OCI-LY7 (cell line): Measurements from ENCODE around the gene NME3. TPM values are rescaled to one million over a fixed set of nuclear protein-coding genes. Genes with fewer than 3 reads are reported as not detected.

Experiments used
- BruUV-seq: library from RNA; stranded (reverse); fragments of 400-500 nt; replicated peaks from 2 replicates; lab custom pipeline; 2021; lab: Mats Ljungman, UMichigan
- CTCF ChIA-PET: fragments of 300-600 bp; sonication (Branson Sonifier 250); formaldehyde crosslinking; loops from one replicate; lab custom pipeline; 2022; ENCODE audit warnings: antibody characterized with exemption; ENCODE audit not compliant: unreplicated experiment; lab: Charles Lee
- POLR2A ChIA-PET: fragments of 300-600 bp; sonication (Branson Sonifier 250); formaldehyde crosslinking; loops from one replicate; lab custom pipeline; 2022; ENCODE audit warnings: antibody characterized with exemption; lab: Charles Lee
- DNase-seq: peaks from one replicate; pipeline ENCODE4 v3.0.0-alpha.2; 2015; ENCODE audit warnings: low spot score
- H2AFZ ChIP-seq: fragments of 200-600 bp; sonication (generic), shearing (Covaris generic); 2 replicates; pipeline ENCODE4 v1.6.1; 2014; ENCODE audit warnings: mild to moderate bottlenecking, antibody characterized with exemption, low read length, moderate library complexity
- H3K27ac ChIP-seq: fragments of 200-600 bp; sonication (generic); 2 replicates; pipeline ENCODE4 v1.5.1; 2014; ENCODE audit warnings: mixed run types, low read depth, mild to moderate bottlenecking, moderate library complexity, low read length, inconsistent platforms; ENCODE audit not compliant: poor library complexity, severe bottlenecking
- H3K36me3 ChIP-seq: fragments of 200-600 bp; sonication (generic); 2 replicates; pipeline ENCODE4 v1.6.1; 2014; ENCODE audit warnings: mild to moderate bottlenecking, antibody characterized with exemption, low read length, moderate library complexity, mixed read lengths; ENCODE audit not compliant: insufficient read depth
- H3K4me1 ChIP-seq: fragments of 200-600 bp; sonication (generic); 2 replicates; pipeline ENCODE4 v1.5.1; 2014; ENCODE audit warnings: mild to moderate bottlenecking, low read length; ENCODE audit not compliant: insufficient read depth, poor library complexity, severe bottlenecking
- H3K4me2 ChIP-seq: fragments of 200-600 bp; sonication (generic); 2 replicates; pipeline ENCODE4 v1.6.1; 2014; ENCODE audit warnings: mild to moderate bottlenecking, low read length
- H3K4me3 ChIP-seq: fragments of 200-600 bp; sonication (generic); 2 replicates; pipeline ENCODE4 v1.5.1; 2014; ENCODE audit warnings: mild to moderate bottlenecking, low read depth, low read length; ENCODE audit not compliant: poor library complexity, severe bottlenecking
- H3K79me2 ChIP-seq: fragments of 200-600 bp; sonication (generic); 2 replicates; pipeline ENCODE4 v1.6.1; 2016; ENCODE audit warnings: low read depth, mild to moderate bottlenecking, low read length, moderate library complexity, mixed read lengths; ENCODE audit not compliant: insufficient read depth
- H3K9me2 ChIP-seq: fragments of 200-600 bp; sonication (generic); 2 replicates; pipeline ENCODE4 v1.6.1; 2016; ENCODE audit warnings: mild to moderate bottlenecking, low read length, mixed read lengths; ENCODE audit not compliant: insufficient read depth
- H3K9me3 ChIP-seq: fragments of 200-600 bp; sonication (generic); 2 replicates; pipeline ENCODE4 v1.6.1; 2014; ENCODE audit warnings: mild to moderate bottlenecking, mixed run types, low read length, mixed read lengths
- H4K20me1 ChIP-seq: fragments of 200-600 bp; sonication (generic); 2 replicates; pipeline ENCODE4 v1.6.1; 2014; ENCODE audit warnings: mild to moderate bottlenecking, antibody characterized with exemption, low read length, moderate library complexity, mixed read lengths; ENCODE audit not compliant: insufficient read depth
- CTCF ChIP-seq: fragments of 200-600 bp; sonication (generic); conservative IDR thresholded peaks from 2 replicates; pipeline ENCODE4 v1.5.1; 2014; ENCODE audit warnings: mild to moderate bottlenecking, antibody characterized with exemption, low read length, moderate library complexity, mixed read lengths
- EZH2phosphoT487 ChIP-seq: fragments of 200-600 bp; sonication (generic); IDR thresholded peaks from 2 replicates; pipeline ENCODE4 v1.6.1; 2018; ENCODE audit warnings: low read depth, borderline replicate concordance, mild to moderate bottlenecking, mixed run types, antibody characterized with exemption, low read length, moderate library complexity, mixed read lengths
- intact Hi-C: fragments of 100-400 bp; cut with micrococcal nuclease; formaldehyde crosslinking; loops from one replicate; pipeline ENCODE4 v1.10.0; 2022; ENCODE audit not compliant: unreplicated experiment
- total RNA-seq, 2 experiments: library from RNA; depleted of rRNA in 1 of 2; stranded (reverse); fragments of >200 nt in 1 of 2; shearing (Covaris generic) in 1 of 2; gene quantifications; 2 replicates each; pipeline ENCODE4 v1.2.3, GENCODE V29; 2014 to 2022

NME3 gene
- total RNA-seq, 2 experiments from 2014 or later = 34.8 to 54.5 TPM

- no peak for DNase-seq
- POLR2A ChIA-PET = no interaction called here
- H3K4me3 ChIP-seq = no peak overlapping the region
- H3K9me3 ChIP-seq = no peaks in the 10 kb centered on the region
- H3K4me2 ChIP-seq = no peak overlapping the region
- no peak for TF ChIP-seq CTCF
- peaks cover 19% of the 10 kb centered on the region for H3K36me3 ChIP-seq
- CTCF ChIA-PET = no interaction called here
- no peaks in the 10 kb centered on the region for H3K9me2 ChIP-seq
- no peaks in the 10 kb centered on the region for H3K79me2 ChIP-seq
- H3K4me1 ChIP-seq = no peaks in the 10 kb centered on the region
- no TSS peak for BruUV-seq
- H3K27ac ChIP-seq = no peak overlapping the region
- intact Hi-C loops = no loop called here
- no peaks in the 10 kb centered on the region for H4K20me1 ChIP-seq
- no peak overlapping the region for H2AFZ ChIP-seq
Measured at GRCh38 chr16:1759511-1759910, 11.8 kb downstream of the NME3 start.

- CTCF ChIA-PET = no interaction called here
- Histone ChIP-seq H3K4me1 (no peaks in the 10 kb centered on the region), H3K36me3 (peaks cover 16% of the 10 kb centered on the region), H3K79me2 (no peaks in the 10 kb centered on the region), H3K9me3 (no peaks in the 10 kb centered on the region), H2AFZ (no peak overlapping the region), H3K9me2 (no peaks in the 10 kb centered on the region), H3K27ac (no peak overlapping the region), H4K20me1 (no peaks in the 10 kb centered on the region), H3K4me3 (no peak overlapping the region), H3K4me2 (no peak overlapping the region)
- intact Hi-C loops = no loop called here
- no TSS peak for BruUV-seq
- no peak for TF ChIP-seq CTCF
- no peak for DNase-seq
- POLR2A ChIA-PET = no interaction called here
Measured at GRCh38 chr16:1758923-1759322, 12.4 kb downstream of the NME3 start.

GRCh38 chr16:1757714-1758461 is 13.5 kb downstream of the NME3 start:
- Histone ChIP-seq H3K9me3 (no peaks in the 10 kb centered on the region), H3K9me2 (no peaks in the 10 kb centered on the region), H3K4me1 (no peaks in the 10 kb centered on the region), H2AFZ (no peak overlapping the region), H3K27ac (no peak overlapping the region), H3K4me3 (no peak overlapping the region), H4K20me1 (no peaks in the 10 kb centered on the region), H3K36me3 (peaks cover 17% of the 10 kb centered on the region), H3K79me2 (no peaks in the 10 kb centered on the region), H3K4me2 (no peak overlapping the region)
- ChIA-PET POLR2A (no interaction called here), CTCF (no interaction called here)
- DNase-seq = no peak
- intact Hi-C loops = no loop called here
- TF ChIP-seq CTCF (no peak), EZH2phosphoT487 (no peak)
- BruUV-seq = no TSS peak
